ENCODE results near the gene RENBP. TPM values are rescaled to one million over a fixed set of nuclear protein-coding genes. Genes with fewer than 3 reads are reported as not detected.

Gene RENBP
- total and polyA plus RNA-seq, 9 of the 15 experiments (the other 6 are each of a cell fraction or from before 2014, with no cell fraction given): 0.07 to 14.8 (median 10.6) TPM; not detected in 1

GRCh38 chrX:153948002-153948466 lies 3.6 kb upstream of the RENBP start:
- H3K27me3 ChIP-seq (ENCODE audit: control insufficient read depth in 2 of 2, insufficient read depth in 2 of 2, low read length in 2 of 2): no peaks in the 10 kb centered on the region
- ChIA-PET POLR2A (interaction anchor here (0.7 to 4.0 kb wide), 6 partner anchors 10 to 25 kb away, joined by 3 to 17 read pairs (median 5); partner anchors contain the start of genes NAA10 and TMEM187), CTCF (ENCODE audit: low intra/inter-chr PET ratio) (interaction anchor here (0.7 to 1.4 kb wide), 4 partner anchors 23 to 989 kb away, joined by 3 to 7 read pairs (median 4); partner anchors contain the start of gene PLXNB3)
- ATAC-seq: no peak
- DNase-seq (ENCODE audit: extremely low read depth in 1 of 4, low spot score in 3 of 4): no peak
- H3K4me2 ChIP-seq (ENCODE audit: insufficient read depth, low read length): no peak overlapping the region
- peaks cover 60% of the 10 kb centered on the region for H3K36me3 ChIP-seq (ENCODE audit: control insufficient read depth, insufficient read depth, low read length)
- WGBS (ENCODE audit: insufficient coverage, low coverage, missing lambda C conversion rate): 49% methylated on average over 5 of the region's 10 CpGs
- TF ChIP-seq FOXK1 (CRISPR knock-in tag; IDR thresholded peaks at IDR 0.05; ENCODE audit: borderline replicate concordance) (no peak), ZBTB33 (CRISPR knock-in tag; IDR thresholded peaks at IDR 0.05) (no peak), ZNF280A (IDR thresholded peaks at IDR 0.05; ENCODE audit: low read depth, partially characterized antibody) (no peak), XRCC4 (IDR thresholded peaks at IDR 0.05; ENCODE audit: extremely low read depth, insufficient read depth, insufficient read length) (no peak), FOXA3 (CRISPR knock-in tag; conservative IDR thresholded peaks at IDR 0.05 in 1 of 2, IDR thresholded peaks at IDR 0.05 in 1 of 2) (no peak), POLR2G (IDR thresholded peaks at IDR 0.05; ENCODE audit: low read depth, low read length) (0 out of 2 replicates have a peak, but pooled peaks have one; percentile 48), SMC3 (conservative IDR thresholded peaks at IDR 0.05; ENCODE audit: insufficient read depth, low read depth, low read length) (no peak), BHLHE40 (IDR thresholded peaks at IDR 0.05; ENCODE audit: low read length) (no peak), ZNF766 (CRISPR knock-in tag; conservative IDR thresholded peaks at IDR 0.05) (no peak), KLF10 (CRISPR knock-in tag; IDR thresholded peaks at IDR 0.05) (no peak), POLR2AphosphoS5 (IDR thresholded peaks at IDR 0.05; ENCODE audit: control insufficient read depth, insufficient read depth, low read depth, low read length) (peak; percentile 6; the same call in 1 of the 2 replicates)
- peaks cover 8 to 80% of the 10 kb centered on the region in 2 experiments; a peak in 4 of 5 replicates for H3K4me1 ChIP-seq (replicated peaks in 1 of 2; ENCODE audit: control insufficient read depth in 2 of 2, insufficient read depth in 2 of 2, low read length in 2 of 2)
- H3K9ac ChIP-seq (ENCODE audit: insufficient read depth in 1 of 2, low read depth in 2 of 2, low read length in 2 of 2): peak overlapping the region in 1 of 2 experiments; percentile 84; a peak in 2 of 4 replicates
- BruUV-seq (replicated peaks): TSS peak; percentile 42
- no peaks in the 10 kb centered on the region for H4K20me1 ChIP-seq (replicated peaks; ENCODE audit: control insufficient read depth, insufficient read depth, low read length)
- no peaks in the 10 kb centered on the region for H3K9me3 ChIP-seq (replicated peaks; ENCODE audit: control insufficient read depth, insufficient read depth, low read depth, low read length)
- peaks cover 14% of the 10 kb centered on the region; the same call in 2 of the 3 replicates for H3K79me2 ChIP-seq (ENCODE audit: control insufficient read depth, insufficient read depth, low read length)
- no peak for FAIRE-seq
- H3K9me1 ChIP-seq (ENCODE audit: control insufficient read depth, insufficient read depth, low read length): no peaks in the 10 kb centered on the region
- in situ Hi-C loops (cut with MboI) (no loop called here), intact Hi-C loops (cut with micrococcal nuclease) (no loop called here)
- H3K4me3 ChIP-seq: no peak overlapping the region
- H2AFZ ChIP-seq (ENCODE audit: low read depth, low read length): no peak overlapping the region
- peak overlapping the region; percentile 53; the same call in 2 of the 3 replicates for H3K27ac ChIP-seq (ENCODE audit: extremely low read depth, low read depth, low read length)
